H9 (cell line): ENCODE measurements around the gene GCM1. TPM values are rescaled to one million over a fixed set of nuclear protein-coding genes. Genes with fewer than 3 reads are reported as not detected.

Experiments used
- DNase-seq: peaks from one replicate; pipeline ENCODE4 v3.0.0-alpha.2; 2017
- H2AFZ ChIP-seq: one replicate; pipeline ENCODE4 v1.6.1; 2013; ENCODE audit warnings: mild to moderate bottlenecking, low read length, control low read depth, moderate library complexity
- H2AK5ac ChIP-seq: 2 replicates; pipeline ENCODE4 v1.6.1; 2013; ENCODE audit warnings: low read length, control low read depth, mixed read lengths; ENCODE audit not compliant: insufficient read length
- H2BK120ac ChIP-seq: one replicate; pipeline ENCODE4 v1.6.1; 2013; ENCODE audit warnings: low read depth, mild to moderate bottlenecking, low read length, control low read depth, inconsistent platforms; ENCODE audit not compliant: poor library complexity, severe bottlenecking
- H2BK12ac ChIP-seq: 2 replicates; pipeline ENCODE4 v1.6.1; 2013; ENCODE audit warnings: low read length, control low read depth, mixed read lengths, low read depth; ENCODE audit not compliant: insufficient read length
- H2BK15ac ChIP-seq: 2 replicates; pipeline ENCODE4 v1.6.1; 2013; ENCODE audit warnings: low read depth, low read length, control low read depth
- H2BK20ac ChIP-seq: one replicate; pipeline ENCODE4 v1.6.1; 2013; ENCODE audit warnings: low read depth, mild to moderate bottlenecking, low read length, control low read depth, inconsistent platforms; ENCODE audit not compliant: poor library complexity, severe bottlenecking
- H2BK5ac ChIP-seq: 2 replicates; pipeline ENCODE4 v1.6.1; 2013; ENCODE audit warnings: low read length, control low read depth, mixed read lengths; ENCODE audit not compliant: insufficient read length
- H3K14ac ChIP-seq: 2 replicates; pipeline ENCODE4 v1.6.1; 2013; ENCODE audit warnings: low read length, control low read depth; ENCODE audit not compliant: insufficient read depth
- H3K18ac ChIP-seq: 2 replicates; pipeline ENCODE4 v1.6.1; 2013; ENCODE audit warnings: low read depth, mild to moderate bottlenecking, mixed read lengths, low read length, control low read depth; ENCODE audit not compliant: insufficient read length
- H3K23ac ChIP-seq: 2 replicates; pipeline ENCODE4 v1.6.1; 2013; ENCODE audit warnings: low read length, control low read depth, mixed read lengths, low read depth; ENCODE audit not compliant: insufficient read length
- H3K23me2 ChIP-seq: 2 replicates; pipeline ENCODE4 v1.6.1; 2013; ENCODE audit warnings: low read depth, mild to moderate bottlenecking, mixed read lengths, low read length, control low read depth; ENCODE audit not compliant: insufficient read length, poor library complexity, severe bottlenecking
- H3K27ac ChIP-seq: 2 replicates; pipeline ENCODE4 v1.5.1; 2013; ENCODE audit warnings: low read length, control low read depth, mixed read lengths, low read depth; ENCODE audit not compliant: insufficient read length
- H3K27me3 ChIP-seq: 2 replicates; pipeline ENCODE4 v1.6.1; 2013; ENCODE audit warnings: low read length, control low read depth, inconsistent platforms; ENCODE audit not compliant: insufficient read depth
- H3K4ac ChIP-seq: 2 replicates; pipeline ENCODE4 v1.6.1; 2013; ENCODE audit warnings: low read depth, mild to moderate bottlenecking, control low read depth, inconsistent platforms, low read length, moderate library complexity
- H3K4me1 ChIP-seq: 2 replicates; pipeline ENCODE4 v1.6.1; 2013; ENCODE audit warnings: low read length, control low read depth, inconsistent platforms; ENCODE audit not compliant: insufficient read depth
- H3K4me2 ChIP-seq: 2 replicates; pipeline ENCODE4 v1.6.1; 2013; ENCODE audit warnings: low read length, control low read depth, mixed read lengths; ENCODE audit not compliant: insufficient read length, insufficient read depth
- H3K56ac ChIP-seq: 2 replicates; pipeline ENCODE4 v1.6.1; 2013; ENCODE audit warnings: low read depth, mild to moderate bottlenecking, mixed read lengths, low read length, control low read depth; ENCODE audit not compliant: insufficient read length
- H3K79me1 ChIP-seq: 2 replicates; pipeline ENCODE4 v1.6.1; 2013; ENCODE audit warnings: low read depth, mild to moderate bottlenecking, moderate library complexity, low read length, control low read depth, inconsistent platforms; ENCODE audit not compliant: insufficient read depth, poor library complexity, severe bottlenecking
- H3K79me2 ChIP-seq: 2 replicates; pipeline ENCODE4 v1.6.1; 2013; ENCODE audit warnings: low read length, control low read depth, inconsistent platforms; ENCODE audit not compliant: insufficient read depth
- H3K9ac ChIP-seq: 2 replicates; pipeline ENCODE4 v1.6.1; 2013; ENCODE audit warnings: low read length, control low read depth, mixed read lengths; ENCODE audit not compliant: insufficient read length; ENCODE audit errors: extremely low read depth
- H3K9me3 ChIP-seq: one replicate; pipeline ENCODE4 v1.6.1; 2013; ENCODE audit warnings: low read depth, low read length, inconsistent platforms; ENCODE audit not compliant: control insufficient read depth
- H3T11ph ChIP-seq: one replicate; pipeline ENCODE4 v1.6.1; 2013; ENCODE audit warnings: mild to moderate bottlenecking, low read length, control low read depth, inconsistent platforms
- H4K20me1 ChIP-seq: one replicate; pipeline ENCODE4 v1.6.1; 2013; ENCODE audit not compliant: control insufficient read depth, insufficient read length, insufficient read depth
- H4K5ac ChIP-seq: 2 replicates; pipeline ENCODE4 v1.6.1; 2013; ENCODE audit warnings: low read depth, mild to moderate bottlenecking, mixed read lengths, low read length, control low read depth; ENCODE audit not compliant: insufficient read length
- H4K8ac ChIP-seq: replicated peaks from 2 replicates; pipeline ENCODE4 v1.6.1; 2013; ENCODE audit warnings: low read length, control low read depth, mixed read lengths, low read depth; ENCODE audit not compliant: insufficient read length
- H4K91ac ChIP-seq: 2 replicates; pipeline ENCODE4 v1.6.1; 2013; ENCODE audit warnings: low read depth, mild to moderate bottlenecking, moderate library complexity, mixed read lengths, low read length, control low read depth; ENCODE audit not compliant: insufficient read length
- H3K27ac Mint-ChIP-seq, 3 experiments: 2 replicates in 2 of 3; 3 replicates in 1 of 3; pipeline ENCODE4 v1.8.0; 2020 to 2021; ENCODE audit warnings: mixed read lengths in 3 of 3, mild to moderate bottlenecking in 1 of 3, moderate library complexity in 1 of 3
- H3K27me3 Mint-ChIP-seq: 2 replicates; pipeline ENCODE4 v1.8.0; 2021; ENCODE audit warnings: low read depth, mild to moderate bottlenecking, moderate library complexity, mixed read lengths
- H3K36me3 Mint-ChIP-seq, 3 experiments: 2 replicates in 2 of 3; 3 replicates in 1 of 3; pipeline ENCODE4 v1.8.0; 2020 to 2021; ENCODE audit warnings: low read depth in 3 of 3, mixed read lengths in 3 of 3; ENCODE audit not compliant: insufficient read depth in 1 of 3
- H3K4me1 Mint-ChIP-seq, 2 experiments: 2 replicates each; pipeline ENCODE4 v1.8.0; 2020; ENCODE audit warnings: mixed read lengths in 2 of 2
- H3K4me3 Mint-ChIP-seq, 2 experiments: 2 replicates in 1 of 2; 3 replicates in 1 of 2; pipeline ENCODE4 v1.8.0; 2020 to 2021; ENCODE audit warnings: mild to moderate bottlenecking in 2 of 2, mixed read lengths in 2 of 2, moderate library complexity in 1 of 2
- H3K9me3 Mint-ChIP-seq, 2 experiments: 2 replicates in 1 of 2; 3 replicates in 1 of 2; pipeline ENCODE4 v1.8.0; 2020; ENCODE audit warnings: mild to moderate bottlenecking in 2 of 2, mixed read lengths in 2 of 2, moderate library complexity in 1 of 2
- CTCF ChIP-seq: fragments of 200-600 bp; sonication (generic); conservative IDR thresholded peaks from 3 replicates; pipeline ENCODE4 v1.8.0; 2021; ENCODE audit warnings: antibody characterized with exemption, mild to moderate bottlenecking
- WGBS: extraction: QIAGEN DNeasy Blood & Tissue Kit; methylation state at CpG from one replicate; pipeline ENCODE4 v1.1.7; 2013; ENCODE audit warnings: missing lambda C conversion rate, low lambda C conversion rate, mixed read lengths; ENCODE audit not compliant: insufficient read length; ENCODE audit errors: extremely low coverage; 5-methylcytosine and 5-hydroxymethylcytosine counted together
- total RNA-seq: library from RNA; stranded (reverse); gene quantifications from 2 replicates; pipeline ENCODE4 v1.2.1, GENCODE V29; 2021

The GCM1 gene
- total RNA-seq, 1 experiment from 2014 or later, result not detected

- Mint-ChIP-seq H3K27ac (no peak overlapping the region; a peak in 1 of 7 replicates), H3K4me1 (peaks cover 20 to 21% of the 10 kb centered on the region in 2 experiments), H3K36me3 (no peaks in the 10 kb centered on the region; a peak in 1 of 7 replicates), H3K27me3 (no peaks in the 10 kb centered on the region), H3K4me3 (no peak overlapping the region), H3K9me3 (no peaks in the 10 kb centered on the region)
- Histone ChIP-seq H3K23ac (no peak overlapping the region), H3K4me2 (no peak overlapping the region), H3K9ac (no peak overlapping the region), H2BK20ac (no peak overlapping the region), H3K18ac (no peak overlapping the region), H3K79me2 (no peaks in the 10 kb centered on the region), H3K4ac (no peak overlapping the region), H3K27me3 (no peaks in the 10 kb centered on the region), H3K27ac (no peak overlapping the region), H3K9me3 (no peaks in the 10 kb centered on the region), H4K20me1 (no peaks in the 10 kb centered on the region), H4K5ac (no peak overlapping the region), H2BK15ac (no peak overlapping the region), H2BK12ac (no peak overlapping the region), H3K79me1 (no peaks in the 10 kb centered on the region), H4K8ac (no peak overlapping the region), H3K23me2 (no peaks in the 10 kb centered on the region), H4K91ac (no peak overlapping the region), H3K56ac (no peak overlapping the region), H2BK120ac (no peak overlapping the region), H3K4me1 (peaks cover 4% of the 10 kb centered on the region; the same call in 1 of the 2 replicates), H2AFZ (no peak overlapping the region), H3K14ac (no peak overlapping the region), H3T11ph (no peak overlapping the region), H2AK5ac (no peak overlapping the region), H2BK5ac (no peak overlapping the region)
- DNase-seq, result no peak
- TF ChIP-seq CTCF, result no peak
- no CpG with 5 or more reads among the region's 10 CpGs for WGBS
These were observed 24.4 kb downstream of the GCM1 start for GRCh38 chr6:53124131-53124800.
